HEK293 (cell line): ENCODE measurements around the gene GET3.
A peak's percentile ranks its signal among the peaks of the same experiment; 100 is the strongest.

Source experiments
- BCL11B ChIP-seq: fragments of 450-650 bp; formaldehyde crosslinking; IDR thresholded peaks from 2 replicates; pipeline ENCODE4 v1.5.1; 2016; ENCODE audit warnings: low read depth, missing biosample characterization, missing genetic modification characterization
- KLF9 ChIP-seq: fragments of 450-650 bp; formaldehyde crosslinking; IDR thresholded peaks from 2 replicates; pipeline ENCODE4 v1.5.1; 2016; ENCODE audit warnings: missing biosample characterization, missing genetic modification characterization, low read depth
- OVOL3 ChIP-seq: fragments of 450-650 bp; formaldehyde crosslinking; IDR thresholded peaks from 2 replicates; pipeline ENCODE4 v1.5.1; 2016; ENCODE audit warnings: missing biosample characterization, missing genetic modification characterization
- REST ChIP-seq: fragments of 450-650 bp; formaldehyde crosslinking; IDR thresholded peaks from 2 replicates; pipeline ENCODE4 v1.5.1; 2016; ENCODE audit warnings: missing biosample characterization, missing genetic modification characterization
- SALL2 ChIP-seq: fragments of 450-650 bp; formaldehyde crosslinking; IDR thresholded peaks from 2 replicates; pipeline ENCODE4 v1.5.0; 2017; ENCODE audit warnings: missing biosample characterization, mild to moderate bottlenecking, missing genetic modification characterization, borderline replicate concordance
- SETDB1 ChIP-seq: IDR thresholded peaks from one replicate; pipeline ENCODE4 v1.6.1; 2017; ENCODE audit warnings: mild to moderate bottlenecking, low read length, moderate library complexity, mixed read lengths; ENCODE audit not compliant: insufficient read length
- WT1 ChIP-seq: fragments of 450-650 bp; formaldehyde crosslinking; IDR thresholded peaks from 2 replicates; pipeline ENCODE4 v1.5.1; 2016; ENCODE audit warnings: missing biosample characterization, missing genetic modification characterization
- YY2 ChIP-seq: fragments of 450-650 bp; formaldehyde crosslinking; IDR thresholded peaks from 2 replicates; pipeline ENCODE4 v1.5.1; 2016; ENCODE audit warnings: missing biosample characterization, missing genetic modification characterization
- ZBTB1 ChIP-seq: fragments of 450-650 bp; formaldehyde crosslinking; IDR thresholded peaks from 2 replicates; pipeline ENCODE4 v1.5.1; 2016; ENCODE audit warnings: missing biosample characterization, missing genetic modification characterization
- ZBTB6 ChIP-seq: fragments of 450-650 bp; formaldehyde crosslinking; IDR thresholded peaks from 2 replicates; pipeline ENCODE4 v1.5.1; 2017; ENCODE audit warnings: missing biosample characterization, missing genetic modification characterization
- ZFP41 ChIP-seq: fragments of 450-650 bp; formaldehyde crosslinking; IDR thresholded peaks from 2 replicates; pipeline ENCODE4 v1.5.1; 2016; ENCODE audit warnings: missing biosample characterization, missing genetic modification characterization, borderline replicate concordance
- ZNF140 ChIP-seq: fragments of 450-650 bp; formaldehyde crosslinking; IDR thresholded peaks from 2 replicates; pipeline ENCODE4 v1.5.1; 2016; ENCODE audit warnings: missing biosample characterization, missing genetic modification characterization
- ZNF175 ChIP-seq: fragments of 450-650 bp; formaldehyde crosslinking; IDR thresholded peaks from 2 replicates; pipeline ENCODE4 v1.5.1; 2016; ENCODE audit warnings: missing biosample characterization, missing genetic modification characterization
- ZNF18 ChIP-seq: fragments of 450-650 bp; formaldehyde crosslinking; IDR thresholded peaks from 2 replicates; pipeline ENCODE4 v1.5.1; 2016; ENCODE audit warnings: missing biosample characterization, missing genetic modification characterization
- ZNF223 ChIP-seq: fragments of 450-650 bp; formaldehyde crosslinking; IDR thresholded peaks from 2 replicates; pipeline ENCODE4 v1.5.1; 2016; ENCODE audit warnings: missing biosample characterization, missing genetic modification characterization
- ZNF24 ChIP-seq: fragments of 450-650 bp; formaldehyde crosslinking; IDR thresholded peaks from 2 replicates; pipeline ENCODE4 v1.5.1; 2016; ENCODE audit warnings: missing biosample characterization, missing genetic modification characterization
- ZNF280D ChIP-seq: fragments of 450-650 bp; formaldehyde crosslinking; IDR thresholded peaks from 2 replicates; pipeline ENCODE4 v1.5.1; 2016; ENCODE audit warnings: missing biosample characterization, missing genetic modification characterization
- ZNF302 ChIP-seq: fragments of 450-650 bp; formaldehyde crosslinking; IDR thresholded peaks from 2 replicates; pipeline ENCODE4 v1.5.1; 2016; ENCODE audit warnings: missing biosample characterization, missing genetic modification characterization, low read depth
- ZNF341 ChIP-seq: fragments of 450-650 bp; formaldehyde crosslinking; IDR thresholded peaks from 2 replicates; pipeline ENCODE4; 2016; ENCODE audit warnings: low read depth, missing biosample characterization, missing genetic modification characterization
- ZNF354C ChIP-seq: fragments of 450-650 bp; formaldehyde crosslinking; IDR thresholded peaks from 2 replicates; pipeline ENCODE4 v1.5.1; 2016; ENCODE audit warnings: missing biosample characterization, missing genetic modification characterization, low read depth, borderline replicate concordance
- ZNF37A ChIP-seq: fragments of 450-650 bp; IDR thresholded peaks from 2 replicates; pipeline ENCODE4 v1.5.1; 2018; ENCODE audit warnings: missing biosample characterization, missing genetic modification characterization
- ZNF391 ChIP-seq: fragments of 450-650 bp; formaldehyde crosslinking; IDR thresholded peaks from 2 replicates; pipeline ENCODE4 v1.5.1; 2016; ENCODE audit warnings: low read depth, missing biosample characterization, missing genetic modification characterization, borderline replicate concordance
- ZNF404 ChIP-seq: fragments of 450-650 bp; formaldehyde crosslinking; IDR thresholded peaks from 2 replicates; pipeline ENCODE4 v1.5.1; 2017; ENCODE audit warnings: missing biosample characterization, missing genetic modification characterization
- ZNF514 ChIP-seq: fragments of 450-650 bp; formaldehyde crosslinking; IDR thresholded peaks from 2 replicates; pipeline ENCODE4 v1.5.1; 2016; ENCODE audit warnings: missing biosample characterization, missing genetic modification characterization
- ZNF596 ChIP-seq: fragments of 450-650 bp; IDR thresholded peaks from 2 replicates; pipeline ENCODE4 v1.5.0; 2018; ENCODE audit warnings: missing biosample characterization, mild to moderate bottlenecking, missing genetic modification characterization, moderate library complexity
- ZNF610 ChIP-seq: fragments of 450-650 bp; formaldehyde crosslinking; IDR thresholded peaks from 2 replicates; pipeline ENCODE4 v1.5.1; 2016; ENCODE audit warnings: missing biosample characterization, missing genetic modification characterization, borderline replicate concordance
- ZNF654 ChIP-seq: fragments of 450-650 bp; formaldehyde crosslinking; IDR thresholded peaks from 2 replicates; pipeline ENCODE4 v1.5.1; 2016; ENCODE audit warnings: low read depth, missing biosample characterization, missing genetic modification characterization
- ZNF704 ChIP-seq: fragments of 450-650 bp; formaldehyde crosslinking; IDR thresholded peaks from 2 replicates; pipeline ENCODE4 v1.5.1; 2016; ENCODE audit warnings: missing biosample characterization, missing genetic modification characterization
- ZNF747 ChIP-seq: fragments of 450-650 bp; formaldehyde crosslinking; IDR thresholded peaks from 2 replicates; pipeline ENCODE4 v1.5.1; 2016; ENCODE audit warnings: missing biosample characterization, missing genetic modification characterization
- ZNF777 ChIP-seq: fragments of 450-650 bp; formaldehyde crosslinking; IDR thresholded peaks from 2 replicates; pipeline ENCODE4 v1.5.1; 2017; ENCODE audit warnings: missing biosample characterization, missing genetic modification characterization, borderline replicate concordance

The GET3 gene

GRCh38 chr19:12792051-12792852, 55.0 kb downstream of the GET3 start (continued):
- TF ChIP-seq SALL2 (tag by site-specific recombination): no peak
- no peak for TF ChIP-seq OVOL3 (tag by site-specific recombination)
- no peak for TF ChIP-seq ZNF37A
- TF ChIP-seq ZNF404 (tag by site-specific recombination): no peak
- no peak for TF ChIP-seq ZNF18
- 0 out of 2 replicates have a peak, but pooled peaks have one; percentile 42 for TF ChIP-seq ZNF391 (tag by site-specific recombination)
- TF ChIP-seq ZNF654 (tag by site-specific recombination): no peak
- TF ChIP-seq BCL11B (tag by site-specific recombination): peak; percentile 86; the same call in 1 of the 2 replicates
- TF ChIP-seq ZNF704 (tag by site-specific recombination): no peak
- TF ChIP-seq ZBTB6 (tag by site-specific recombination): peak; percentile 63; the same call in 1 of the 2 replicates
- TF ChIP-seq ZNF514 (tag by site-specific recombination): no peak
- TF ChIP-seq ZNF302: no peak
- TF ChIP-seq ZNF223 (tag by site-specific recombination): no peak
- peak; percentile 47; the same call in 1 of the 2 replicates for TF ChIP-seq KLF9 (tag by site-specific recombination)
- TF ChIP-seq ZNF610 (tag by site-specific recombination): no peak
- TF ChIP-seq ZFP41 (tag by site-specific recombination): no peak
- TF ChIP-seq ZNF24: no peak; the same call in 1 of the 2 replicates
- no peak for TF ChIP-seq REST
- TF ChIP-seq ZNF354C: no peak
- no peak for TF ChIP-seq ZNF140
- no peak for TF ChIP-seq ZNF280D (tag by site-specific recombination)
- TF ChIP-seq ZNF596 (tag by site-specific recombination): no peak
- TF ChIP-seq ZNF341: no peak; the same call in 1 of the 2 replicates
- no peak for TF ChIP-seq WT1 (tag by site-specific recombination)
- TF ChIP-seq SETDB1: no peak
- TF ChIP-seq YY2 (tag by site-specific recombination): peak; percentile 79
- TF ChIP-seq ZBTB1 (tag by site-specific recombination): peak; percentile 25; the same call in 1 of the 2 replicates
- no peak for TF ChIP-seq ZNF175 (tag by site-specific recombination)
- TF ChIP-seq ZNF777 (tag by site-specific recombination): 0 out of 2 replicates have a peak, but pooled peaks have one; percentile 67
- TF ChIP-seq ZNF747 (tag by site-specific recombination): no peak
